Measurements from ENCODE around the gene GSE1. TPM values are rescaled to one million over a fixed set of nuclear protein-coding genes. Genes with fewer than 3 reads are reported as not detected.

Gene GSE1
- total RNA-seq, 1 experiment from 2014 or later: 97.5 TPM

GRCh38 chr16:85704900-85705846, 92.1 kb downstream of the GSE1 start:
- CTCF ChIA-PET: no interaction called here
- Histone ChIP-seq H3K9me3 (ENCODE audit: control insufficient read depth, insufficient read depth, low read depth, low read length) (no peaks in the 10 kb centered on the region), H3K27ac (ENCODE audit: low read length) (no peak overlapping the region), H3K36me3 (ENCODE audit: control insufficient read depth, insufficient read depth, low read length) (no peaks in the 10 kb centered on the region), H3K4me3 (ENCODE audit: low read depth in 2 of 2, low read length in 2 of 2) (no peak overlapping the region), H3K4me1 (ENCODE audit: control insufficient read depth, insufficient read depth, low read length) (no peaks in the 10 kb centered on the region), H3K27me3 (ENCODE audit: control insufficient read depth, insufficient read depth, low read length) (no peaks in the 10 kb centered on the region)
- TF ChIP-seq, protein P1, sequence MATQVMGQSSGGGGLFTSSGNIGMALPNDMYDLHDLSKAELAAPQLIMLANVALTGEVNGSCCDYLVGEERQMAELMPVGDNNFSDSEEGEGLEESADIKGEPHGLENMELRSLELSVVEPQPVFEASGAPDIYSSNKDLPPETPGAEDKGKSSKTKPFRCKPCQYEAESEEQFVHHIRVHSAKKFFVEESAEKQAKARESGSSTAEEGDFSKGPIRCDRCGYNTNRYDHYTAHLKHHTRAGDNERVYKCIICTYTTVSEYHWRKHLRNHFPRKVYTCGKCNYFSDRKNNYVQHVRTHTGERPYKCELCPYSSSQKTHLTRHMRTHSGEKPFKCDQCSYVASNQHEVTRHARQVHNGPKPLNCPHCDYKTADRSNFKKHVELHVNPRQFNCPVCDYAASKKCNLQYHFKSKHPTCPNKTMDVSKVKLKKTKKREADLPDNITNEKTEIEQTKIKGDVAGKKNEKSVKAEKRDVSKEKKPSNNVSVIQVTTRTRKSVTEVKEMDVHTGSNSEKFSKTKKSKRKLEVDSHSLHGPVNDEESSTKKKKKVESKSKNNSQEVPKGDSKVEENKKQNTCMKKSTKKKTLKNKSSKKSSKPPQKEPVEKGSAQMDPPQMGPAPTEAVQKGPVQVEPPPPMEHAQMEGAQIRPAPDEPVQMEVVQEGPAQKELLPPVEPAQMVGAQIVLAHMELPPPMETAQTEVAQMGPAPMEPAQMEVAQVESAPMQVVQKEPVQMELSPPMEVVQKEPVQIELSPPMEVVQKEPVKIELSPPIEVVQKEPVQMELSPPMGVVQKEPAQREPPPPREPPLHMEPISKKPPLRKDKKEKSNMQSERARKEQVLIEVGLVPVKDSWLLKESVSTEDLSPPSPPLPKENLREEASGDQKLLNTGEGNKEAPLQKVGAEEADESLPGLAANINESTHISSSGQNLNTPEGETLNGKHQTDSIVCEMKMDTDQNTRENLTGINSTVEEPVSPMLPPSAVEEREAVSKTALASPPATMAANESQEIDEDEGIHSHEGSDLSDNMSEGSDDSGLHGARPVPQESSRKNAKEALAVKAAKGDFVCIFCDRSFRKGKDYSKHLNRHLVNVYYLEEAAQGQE (IDR thresholded peaks at IDR 0.05; ENCODE audit: insufficient read depth in 1 of 2, low read depth in 2 of 2, low read length in 1 of 2): no peak
- TF ChIP-seq, protein P2, sequence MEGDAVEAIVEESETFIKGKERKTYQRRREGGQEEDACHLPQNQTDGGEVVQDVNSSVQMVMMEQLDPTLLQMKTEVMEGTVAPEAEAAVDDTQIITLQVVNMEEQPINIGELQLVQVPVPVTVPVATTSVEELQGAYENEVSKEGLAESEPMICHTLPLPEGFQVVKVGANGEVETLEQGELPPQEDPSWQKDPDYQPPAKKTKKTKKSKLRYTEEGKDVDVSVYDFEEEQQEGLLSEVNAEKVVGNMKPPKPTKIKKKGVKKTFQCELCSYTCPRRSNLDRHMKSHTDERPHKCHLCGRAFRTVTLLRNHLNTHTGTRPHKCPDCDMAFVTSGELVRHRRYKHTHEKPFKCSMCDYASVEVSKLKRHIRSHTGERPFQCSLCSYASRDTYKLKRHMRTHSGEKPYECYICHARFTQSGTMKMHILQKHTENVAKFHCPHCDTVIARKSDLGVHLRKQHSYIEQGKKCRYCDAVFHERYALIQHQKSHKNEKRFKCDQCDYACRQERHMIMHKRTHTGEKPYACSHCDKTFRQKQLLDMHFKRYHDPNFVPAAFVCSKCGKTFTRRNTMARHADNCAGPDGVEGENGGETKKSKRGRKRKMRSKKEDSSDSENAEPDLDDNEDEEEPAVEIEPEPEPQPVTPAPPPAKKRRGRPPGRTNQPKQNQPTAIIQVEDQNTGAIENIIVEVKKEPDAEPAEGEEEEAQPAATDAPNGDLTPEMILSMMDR (IDR thresholded peaks at IDR 0.05): no peak
- no peak for TF ChIP-seq SIN3A (IDR thresholded peaks at IDR 0.05; ENCODE audit: borderline replicate concordance, insufficient read depth, low read depth, low read length)
- no peak for TF ChIP-seq TCF7L2 (IDR thresholded peaks at IDR 0.05; ENCODE audit: low read depth, low read length)
- TF ChIP-seq POLR2AphosphoS5 (IDR thresholded peaks at IDR 0.05; ENCODE audit: low read depth, low read length): no peak
- BruUV-seq (replicated peaks): no TSS peak
- in situ Hi-C loops (cut with HindIII; ENCODE audit: low pct_unique_long_range_greater_than_20kb, low sequenced_read_pairs) (no loop called here), intact Hi-C loops (cut with micrococcal nuclease; ENCODE audit: unreplicated experiment) (no loop called here)
- no peak for DNase-seq (ENCODE audit: low read depth, low spot score)
- peak; percentile 55; the same call in 1 of the 2 replicates for ATAC-seq
- POLR2A ChIA-PET: no interaction called here

DNA sequence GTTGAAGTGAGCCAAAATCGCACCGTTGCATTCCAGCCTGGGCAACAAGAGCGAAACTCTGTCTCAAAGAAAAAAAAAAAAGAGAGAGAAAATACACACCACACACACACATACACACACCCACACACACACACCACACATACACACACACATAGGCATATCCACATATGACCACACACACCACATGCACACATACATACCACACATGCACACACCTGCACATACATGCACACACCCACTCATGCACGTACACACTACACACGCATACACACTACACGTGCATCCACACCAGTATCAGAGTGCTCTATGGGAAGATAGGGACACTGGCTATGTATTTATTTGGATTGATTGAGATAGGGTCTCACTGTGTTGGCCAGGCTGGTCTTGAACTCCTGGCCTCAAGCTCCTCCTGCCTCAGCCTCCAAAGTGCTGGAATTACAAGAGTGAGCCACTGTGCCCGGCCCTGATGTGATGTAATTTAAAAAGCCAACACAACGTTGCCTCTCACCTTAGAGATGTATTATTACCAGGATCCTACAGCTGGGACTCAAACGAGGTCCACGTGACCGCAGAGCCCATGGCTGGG, 93.4 kb downstream of the GSE1 start:
- intact Hi-C loops (cut with micrococcal nuclease; ENCODE audit: unreplicated experiment): no loop called here
- POLR2A ChIA-PET: no interaction called here
- Histone ChIP-seq H3K27ac (ENCODE audit: low read length) (no peak overlapping the region), H3K36me3 (ENCODE audit: control insufficient read depth, insufficient read depth, low read length) (no peaks in the 10 kb centered on the region), H3K27me3 (ENCODE audit: control insufficient read depth, insufficient read depth, low read length) (no peaks in the 10 kb centered on the region), H3K4me1 (ENCODE audit: control insufficient read depth, insufficient read depth, low read length) (no peaks in the 10 kb centered on the region), H3K4me3 (ENCODE audit: low read depth in 2 of 2, low read length in 2 of 2) (no peak overlapping the region), H3K9me3 (ENCODE audit: control insufficient read depth, insufficient read depth, low read depth, low read length) (no peaks in the 10 kb centered on the region)
- no TSS peak for BruUV-seq (replicated peaks)
- CTCF ChIA-PET: interaction anchor here (0.7 kb wide), 1 partner anchor 243 kb away, joined by 14 read pairs; no protein-coding TSS in a partner anchor
- in situ Hi-C loops (cut with HindIII; ENCODE audit: low pct_unique_long_range_greater_than_20kb, low sequenced_read_pairs): no loop called here
- ATAC-seq: no peak
- TF ChIP-seq, protein P2 (IDR thresholded peaks at IDR 0.05): no peak
- TF ChIP-seq, protein P1 (IDR thresholded peaks at IDR 0.05; ENCODE audit: insufficient read depth in 1 of 2, low read depth in 2 of 2, low read length in 1 of 2): no peak
- DNase-seq (ENCODE audit: low read depth, low spot score): no peak
